Astrocyte (in vitro differentiated cells and primary cell): Measurements from ENCODE around the gene STAU1. TPM values are rescaled to one million over a fixed set of nuclear protein-coding genes. Genes with fewer than 3 reads are reported as not detected.

ENCODE experiments used
- DNase-seq: peaks from one replicate; pipeline ENCODE4 v3.0.0-alpha.2; 2010; ENCODE audit warnings: low read depth
- FAIRE-seq: peaks from 2 replicates; lab custom pipeline; 2011; peaks lifted over from hg19 to GRCh38; lab: Jason Lieb, UNC
- H2AFZ ChIP-seq: 2 replicates; pipeline ENCODE4 v1.6.0; 2012; ENCODE audit warnings: low read depth, low read length, inconsistent platforms
- H3K27ac ChIP-seq: 2 replicates; pipeline ENCODE4 v1.5.1; 2011; ENCODE audit warnings: low read depth, low read length, inconsistent platforms
- H3K27me3 ChIP-seq: 2 replicates; pipeline ENCODE4 v1.6.0; 2011; ENCODE audit warnings: low read length, inconsistent platforms; ENCODE audit not compliant: insufficient read depth
- H3K36me3 ChIP-seq: 2 replicates; pipeline ENCODE4 v1.5.1; 2011; ENCODE audit warnings: low read length, inconsistent platforms; ENCODE audit not compliant: insufficient read depth
- H3K4me1 ChIP-seq: 2 replicates; pipeline ENCODE4 v1.5.1; 2011; ENCODE audit warnings: low read length, inconsistent platforms; ENCODE audit not compliant: insufficient read depth
- H3K4me2 ChIP-seq: 2 replicates; pipeline ENCODE4 v1.6.0; 2012; ENCODE audit warnings: low read length, inconsistent platforms
- H3K4me3 ChIP-seq: 2 replicates; pipeline ENCODE4 v1.5.1; 2011; ENCODE audit warnings: low read depth, mild to moderate bottlenecking, low read length, inconsistent platforms; ENCODE audit not compliant: insufficient read depth
- H3K79me2 ChIP-seq: 2 replicates; pipeline ENCODE4 v1.6.0; 2012; ENCODE audit warnings: mild to moderate bottlenecking, low read length, inconsistent platforms; ENCODE audit not compliant: insufficient read depth
- H3K9ac ChIP-seq: 2 replicates; pipeline ENCODE4 v1.6.0; 2012; ENCODE audit warnings: mild to moderate bottlenecking, low read length, inconsistent platforms
- H3K9me3 ChIP-seq: 2 replicates; pipeline ENCODE4 v1.5.1; 2012; ENCODE audit warnings: low read depth, mild to moderate bottlenecking, low read length, inconsistent platforms; ENCODE audit not compliant: insufficient read depth
- H4K20me1 ChIP-seq: 2 replicates; pipeline ENCODE4 v1.6.0; 2012; ENCODE audit warnings: low read length, inconsistent platforms; ENCODE audit not compliant: insufficient read depth
- H3K27ac Mint-ChIP-seq: one replicate; pipeline ENCODE4 v1.8.0; 2021; ENCODE audit warnings: mild to moderate bottlenecking, mixed read lengths; ENCODE audit not compliant: unreplicated experiment
- H3K27me3 Mint-ChIP-seq: one replicate; pipeline ENCODE4 v1.8.0; 2021; ENCODE audit warnings: low read depth, mixed read lengths; ENCODE audit not compliant: unreplicated experiment
- H3K36me3 Mint-ChIP-seq: one replicate; pipeline ENCODE4 v1.8.0; 2021; ENCODE audit warnings: low read depth, mixed read lengths; ENCODE audit not compliant: unreplicated experiment
- H3K4me1 Mint-ChIP-seq: one replicate; pipeline ENCODE4 v1.8.0; 2021; ENCODE audit warnings: low read depth, mixed read lengths; ENCODE audit not compliant: unreplicated experiment
- H3K4me3 Mint-ChIP-seq: one replicate; pipeline ENCODE4 v1.8.0; 2021; ENCODE audit warnings: mild to moderate bottlenecking, moderate library complexity, mixed read lengths; ENCODE audit not compliant: unreplicated experiment
- H3K9me3 Mint-ChIP-seq: one replicate; pipeline ENCODE4 v1.8.0; 2021; ENCODE audit warnings: mild to moderate bottlenecking, mixed read lengths; ENCODE audit not compliant: unreplicated experiment
- EZH2 ChIP-seq: IDR thresholded peaks from 2 replicates; pipeline ENCODE4 v1.6.1; 2012; ENCODE audit warnings: mild to moderate bottlenecking, low read length, inconsistent platforms; ENCODE audit not compliant: insufficient read depth
- total RNA-seq: library from RNA; stranded (reverse); gene quantifications from 2 replicates; pipeline ENCODE4 v1.2.1, GENCODE V29; 2021
- TF ChIP-seq, protein P1 (sequence below): IDR thresholded peaks from 2 replicates; pipeline ENCODE4 v1.5.1; 2011; ENCODE audit warnings: low read depth, mild to moderate bottlenecking, inconsistent platforms, low read length, moderate library complexity; ENCODE audit not compliant: insufficient read depth

The STAU1 gene
- total RNA-seq, 1 donor from 2014 or later = 98.0 TPM

DNA sequence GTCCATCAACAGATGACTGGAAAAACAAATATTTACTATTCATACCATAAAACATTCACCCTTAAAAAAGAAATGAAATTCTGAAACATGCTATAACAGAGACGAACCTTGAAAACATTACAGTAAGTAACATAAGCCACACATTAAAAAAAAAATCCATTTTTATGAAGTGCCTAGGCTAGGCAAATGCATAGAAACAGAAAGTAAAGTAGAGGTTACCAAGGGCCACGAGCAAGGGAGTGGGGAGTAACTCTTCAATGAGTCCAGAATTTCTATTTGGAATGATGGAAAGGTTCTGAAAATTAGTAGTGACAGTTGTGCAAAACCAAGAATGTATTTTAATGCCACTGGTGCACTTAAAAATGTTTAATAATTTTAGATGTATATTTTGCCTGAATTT, 47.7 kb downstream of the STAU1 start:
- TF ChIP-seq EZH2 = no peak
- TF ChIP-seq, protein P1, sequence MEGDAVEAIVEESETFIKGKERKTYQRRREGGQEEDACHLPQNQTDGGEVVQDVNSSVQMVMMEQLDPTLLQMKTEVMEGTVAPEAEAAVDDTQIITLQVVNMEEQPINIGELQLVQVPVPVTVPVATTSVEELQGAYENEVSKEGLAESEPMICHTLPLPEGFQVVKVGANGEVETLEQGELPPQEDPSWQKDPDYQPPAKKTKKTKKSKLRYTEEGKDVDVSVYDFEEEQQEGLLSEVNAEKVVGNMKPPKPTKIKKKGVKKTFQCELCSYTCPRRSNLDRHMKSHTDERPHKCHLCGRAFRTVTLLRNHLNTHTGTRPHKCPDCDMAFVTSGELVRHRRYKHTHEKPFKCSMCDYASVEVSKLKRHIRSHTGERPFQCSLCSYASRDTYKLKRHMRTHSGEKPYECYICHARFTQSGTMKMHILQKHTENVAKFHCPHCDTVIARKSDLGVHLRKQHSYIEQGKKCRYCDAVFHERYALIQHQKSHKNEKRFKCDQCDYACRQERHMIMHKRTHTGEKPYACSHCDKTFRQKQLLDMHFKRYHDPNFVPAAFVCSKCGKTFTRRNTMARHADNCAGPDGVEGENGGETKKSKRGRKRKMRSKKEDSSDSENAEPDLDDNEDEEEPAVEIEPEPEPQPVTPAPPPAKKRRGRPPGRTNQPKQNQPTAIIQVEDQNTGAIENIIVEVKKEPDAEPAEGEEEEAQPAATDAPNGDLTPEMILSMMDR = no peak
- Histone ChIP-seq H3K36me3 (no peaks in the 10 kb centered on the region), H2AFZ (no peak overlapping the region), H3K9ac (no peak overlapping the region), H3K4me1 (no peaks in the 10 kb centered on the region), H3K4me3 (no peak overlapping the region), H3K27me3 (no peaks in the 10 kb centered on the region), H3K9me3 (no peaks in the 10 kb centered on the region), H3K27ac (no peak overlapping the region), H3K4me2 (no peak overlapping the region), H3K79me2 (peaks cover 38% of the 10 kb centered on the region), H4K20me1 (peaks cover 30% of the 10 kb centered on the region)
- H3K27me3 Mint-ChIP-seq = no peaks in the 10 kb centered on the region
- DNase-seq = no peak
- no peak overlapping the region for H3K27ac Mint-ChIP-seq
- no peak overlapping the region for H3K4me3 Mint-ChIP-seq
- H3K4me1 Mint-ChIP-seq = no peaks in the 10 kb centered on the region
- FAIRE-seq = no peak
- H3K36me3 Mint-ChIP-seq = peaks cover 10% of the 10 kb centered on the region
- no peaks in the 10 kb centered on the region for H3K9me3 Mint-ChIP-seq

DNA sequence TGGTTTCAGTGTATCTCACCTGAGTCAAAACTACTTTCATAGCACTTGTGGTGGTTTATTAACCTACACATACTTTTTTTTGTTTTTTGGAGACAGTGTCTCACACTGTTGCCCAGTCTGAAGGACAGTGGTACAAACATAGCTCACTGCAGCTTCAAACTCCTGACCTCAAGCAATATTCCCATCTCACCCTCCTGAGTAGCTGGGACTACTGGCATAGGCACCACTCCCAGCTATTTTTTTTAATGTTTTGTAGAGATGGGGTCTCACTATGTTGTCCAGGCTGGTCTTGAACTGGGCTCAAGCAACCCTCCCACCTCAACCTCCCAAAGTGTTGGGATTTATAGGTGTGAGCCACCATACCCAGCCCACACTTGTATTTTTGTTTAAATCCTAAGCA, 49.7 kb downstream of the STAU1 start:
- H3K27ac Mint-ChIP-seq = no peak overlapping the region

More for the DNA sequence above, 49.7 kb downstream of the STAU1 start:
- Mint-ChIP-seq H3K9me3 (no peaks in the 10 kb centered on the region), H3K4me1 (no peaks in the 10 kb centered on the region), H3K4me3 (no peak overlapping the region), H3K27me3 (no peaks in the 10 kb centered on the region), H3K36me3 (peaks cover 5% of the 10 kb centered on the region)
- Histone ChIP-seq H3K27ac (no peak overlapping the region), H4K20me1 (peaks cover 33% of the 10 kb centered on the region), H3K9me3 (no peaks in the 10 kb centered on the region), H3K79me2 (peaks cover 31% of the 10 kb centered on the region), H3K36me3 (peaks cover 4% of the 10 kb centered on the region), H3K4me1 (no peaks in the 10 kb centered on the region), H3K4me3 (no peak overlapping the region), H2AFZ (no peak overlapping the region), H3K27me3 (no peaks in the 10 kb centered on the region), H3K9ac (no peak overlapping the region), H3K4me2 (no peak overlapping the region)
- DNase-seq (no peak), FAIRE-seq (no peak)
- TF ChIP-seq EZH2 = no peak
- TF ChIP-seq, protein P1 = no peak
